ENCODE results near the gene KCNH1. TPM values are rescaled to one million over a fixed set of nuclear protein-coding genes. Genes with fewer than 3 reads are reported as not detected.

Gene KCNH1
- total RNA-seq, 1 experiment from 2014 or later: not detected

GRCh38 chr1:210853276-210853675, 280.7 kb downstream of the KCNH1 start:
- no TSS peak for BruUV-seq (replicated peaks)
- no peak for DNase-seq
- ChIA-PET CTCF (no interaction called here), POLR2A (no interaction called here)
- Mint-ChIP-seq H3K4me1 (ENCODE audit: low read depth, unreplicated experiment) (no peaks in the 10 kb centered on the region), H3K4me3 (ENCODE audit: unreplicated experiment) (no peak overlapping the region), H3K9me3 (ENCODE audit: unreplicated experiment) (no peaks in the 10 kb centered on the region), H3K27ac (ENCODE audit: unreplicated experiment) (no peak overlapping the region), H3K36me3 (ENCODE audit: insufficient read depth, unreplicated experiment) (no peaks in the 10 kb centered on the region), H3K27me3 (ENCODE audit: insufficient read depth, unreplicated experiment) (no peaks in the 10 kb centered on the region)
- no peaks in the 10 kb centered on the region for H3K9me3 ChIP-seq
- H3K4me1 ChIP-seq: no peaks in the 10 kb centered on the region
- H3K27me3 ChIP-seq (replicated peaks; ENCODE audit: control insufficient read depth, insufficient read depth, low read length): no peaks in the 10 kb centered on the region
- no peak overlapping the region for H3K4me3 ChIP-seq (ENCODE audit: low read depth, low read length)
- no peaks in the 10 kb centered on the region for H3K36me3 ChIP-seq (ENCODE audit: control insufficient read depth, insufficient read depth, low read length)
- TF ChIP-seq CTCF (IDR thresholded peaks at IDR 0.05; ENCODE audit: insufficient read depth in 1 of 2, low read depth in 1 of 2, low read length in 1 of 2, severe bottlenecking in 1 of 2, unreplicated experiment in 1 of 2): no peak
- intact Hi-C loops (cut with micrococcal nuclease; ENCODE audit: unreplicated experiment): no loop called here

- ChIA-PET CTCF (no interaction called here), POLR2A (interaction anchor here (0.7 kb wide), 1 partner anchor 63 kb away, joined by 3 read pairs; no protein-coding TSS in a partner anchor)
- no peaks in the 10 kb centered on the region for H3K9me3 ChIP-seq
- no peak for DNase-seq
- no TSS peak for BruUV-seq (replicated peaks)
- no peaks in the 10 kb centered on the region for H3K36me3 Mint-ChIP-seq (ENCODE audit: insufficient read depth, unreplicated experiment)
- H3K27me3 ChIP-seq (replicated peaks; ENCODE audit: control insufficient read depth, insufficient read depth, low read length): no peaks in the 10 kb centered on the region
- no peak overlapping the region for H3K4me3 ChIP-seq (ENCODE audit: low read depth, low read length)
- no peak for TF ChIP-seq CTCF (IDR thresholded peaks at IDR 0.05; ENCODE audit: insufficient read depth in 1 of 2, low read depth in 1 of 2, low read length in 1 of 2, severe bottlenecking in 1 of 2, unreplicated experiment in 1 of 2)
- no peaks in the 10 kb centered on the region for H3K9me3 Mint-ChIP-seq (ENCODE audit: unreplicated experiment)
- H3K36me3 ChIP-seq (ENCODE audit: control insufficient read depth, insufficient read depth, low read length): no peaks in the 10 kb centered on the region
- no peak overlapping the region for H3K4me3 Mint-ChIP-seq (ENCODE audit: unreplicated experiment)
- no peaks in the 10 kb centered on the region for H3K4me1 ChIP-seq
- intact Hi-C loops (cut with micrococcal nuclease; ENCODE audit: unreplicated experiment): no loop called here
- H3K4me1 Mint-ChIP-seq (ENCODE audit: low read depth, unreplicated experiment): no peaks in the 10 kb centered on the region
- H3K27me3 Mint-ChIP-seq (ENCODE audit: insufficient read depth, unreplicated experiment): no peaks in the 10 kb centered on the region
- H3K27ac Mint-ChIP-seq (ENCODE audit: unreplicated experiment): no peak overlapping the region
Measured at GRCh38 chr1:210850556-210850955, 283.4 kb downstream of the KCNH1 start.

DNA sequence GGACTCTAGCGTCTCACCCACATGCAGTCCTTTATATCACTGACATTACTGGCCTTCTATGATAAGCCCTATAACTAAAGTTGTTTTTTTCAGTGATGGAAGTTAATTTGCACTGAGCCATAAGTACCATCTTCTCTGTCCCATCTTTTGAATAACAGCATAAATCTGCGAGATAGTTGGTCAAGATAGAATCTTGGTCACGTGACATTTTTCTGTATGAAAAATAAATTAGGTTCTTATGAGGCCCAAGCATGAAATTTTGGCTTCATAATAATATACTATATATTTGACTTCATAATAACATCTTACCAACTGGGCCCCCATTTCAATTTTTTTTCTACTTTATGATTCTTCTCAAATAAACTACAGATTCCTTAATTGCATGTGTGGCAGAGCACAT, 285.5 kb downstream of the KCNH1 start:
- no peak for TF ChIP-seq CTCF (IDR thresholded peaks at IDR 0.05; ENCODE audit: insufficient read depth in 1 of 2, low read depth in 1 of 2, low read length in 1 of 2, severe bottlenecking in 1 of 2, unreplicated experiment in 1 of 2)
- CTCF ChIA-PET: no interaction called here
- peaks cover 4% of the 10 kb centered on the region for H3K27me3 Mint-ChIP-seq (ENCODE audit: insufficient read depth, unreplicated experiment)

More for the DNA sequence above, 285.5 kb downstream of the KCNH1 start:
- no peaks in the 10 kb centered on the region for H3K4me1 ChIP-seq
- no TSS peak for BruUV-seq (replicated peaks)
- no peaks in the 10 kb centered on the region for H3K36me3 ChIP-seq (ENCODE audit: control insufficient read depth, insufficient read depth, low read length)
- POLR2A ChIA-PET: no interaction called here
- Mint-ChIP-seq H3K9me3 (ENCODE audit: unreplicated experiment) (no peaks in the 10 kb centered on the region), H3K36me3 (ENCODE audit: insufficient read depth, unreplicated experiment) (no peaks in the 10 kb centered on the region), H3K27ac (ENCODE audit: unreplicated experiment) (no peak overlapping the region), H3K4me1 (ENCODE audit: low read depth, unreplicated experiment) (no peaks in the 10 kb centered on the region), H3K4me3 (ENCODE audit: unreplicated experiment) (no peak overlapping the region)
- H3K27me3 ChIP-seq (replicated peaks; ENCODE audit: control insufficient read depth, insufficient read depth, low read length): no peaks in the 10 kb centered on the region
- no peak overlapping the region for H3K4me3 ChIP-seq (ENCODE audit: low read depth, low read length)
- no peaks in the 10 kb centered on the region for H3K9me3 ChIP-seq
- no peak for DNase-seq
- intact Hi-C loops (cut with micrococcal nuclease; ENCODE audit: unreplicated experiment): no loop called here
